HCT116 (cell line): ENCODE measurements around the gene PCDH9. TPM values are rescaled to one million over a fixed set of nuclear protein-coding genes. Genes with fewer than 3 reads are reported as not detected.

Experiments used
- ATAC-seq: fragments of 200-7000 bp; cut with Tn5 transposase; 2 replicates; pipeline ENCODE4 v1.9.1; 2020; ENCODE audit warnings: mild to moderate bottlenecking, moderate library complexity
- BruUV-seq: library from RNA; stranded (reverse); fragments of 400-500 nt; replicated peaks from 2 replicates; lab custom pipeline; 2021; lab: Mats Ljungman, UMichigan
- CTCF ChIA-PET: fragments of 300-600 bp; sonication (Branson Sonifier 250); formaldehyde crosslinking; loops from one replicate; lab custom pipeline; 2021; ENCODE audit warnings: antibody characterized with exemption; lab: Charles Lee
- POLR2A ChIA-PET: fragments of 300-600, 350-600 bp; sonication (Branson Sonifier 250); formaldehyde crosslinking; loops from one replicate; lab custom pipeline; 2021; ENCODE audit warnings: antibody characterized with exemption; lab: Charles Lee
- RAD21 ChIA-PET, 2 experiments: fragments of 300-600 bp; sonication (Branson Sonifier 250); formaldehyde crosslinking; loops; one replicate each; lab custom pipeline; 2023; ENCODE audit warnings: low total read pairs in 2 of 2; ENCODE audit not compliant: uncharacterized antibody in 2 of 2, unreplicated experiment in 2 of 2, low non-redundant PET in 1 of 2; lab: Charles Lee
- DNase-seq: peaks from one replicate; pipeline ENCODE4 v3.0.0-alpha.2; 2010; ENCODE audit warnings: low read depth, low spot score
- H2AFZ ChIP-seq: fragments of 200-600 bp; shearing (Covaris generic), sonication (generic); 2 replicates; pipeline ENCODE4 v1.6.1; 2017; ENCODE audit warnings: low read depth, mixed run types, mixed read lengths, antibody characterized with exemption, low read length; ENCODE audit not compliant: poor library complexity, severe bottlenecking
- H3K27ac ChIP-seq: 2 replicates; pipeline ENCODE4 v1.5.1; 2012; ENCODE audit warnings: low read depth, low read length
- H3K27me3 ChIP-seq: fragments of 200-600 bp; sonication (generic); 2 replicates; pipeline ENCODE4 v1.6.1; 2016; ENCODE audit warnings: mixed run types, low read length, mixed read lengths; ENCODE audit not compliant: insufficient read depth
- H3K36me3 ChIP-seq, 2 experiments: fragments of 200-500 bp in 1 of 2; fragments of 200-600 bp in 1 of 2; sonication (Bioruptor generic) in 1 of 2; sonication (generic) in 1 of 2; 2 replicates each; pipeline versions ENCODE4 v1.5.1 to v1.6.1; 2014 to 2016; ENCODE audit warnings: low read length in 2 of 2, inconsistent platforms in 1 of 2, mixed read lengths in 1 of 2, mixed run types in 1 of 2; ENCODE audit not compliant: insufficient read depth in 2 of 2, control insufficient read depth in 1 of 2
- H3K4me1 ChIP-seq, 2 experiments: fragments of 200-600 bp in 1 of 2; sonication (generic) in 1 of 2; 2 replicates each; pipeline versions ENCODE4 v1.5.1 to v1.6.1; 2012 to 2017; ENCODE audit warnings: low read length in 2 of 2, inconsistent platforms in 1 of 2, mild to moderate bottlenecking in 1 of 2, mixed read lengths in 1 of 2, mixed run types in 1 of 2, moderate library complexity in 1 of 2; ENCODE audit not compliant: insufficient read depth in 2 of 2, control insufficient read depth in 1 of 2
- H3K4me2 ChIP-seq: fragments of 200-600 bp; sonication (generic); 2 replicates; pipeline ENCODE4 v1.6.1; 2017; ENCODE audit warnings: mixed run types, low read length, mixed read lengths
- H3K4me3 ChIP-seq, 2 experiments: fragments of 200-600 bp in 1 of 2; sonication (generic) in 1 of 2; replicated peaks in 1 of 2; 2 replicates each; pipeline ENCODE4 v1.5.1; 2011 to 2016; ENCODE audit warnings: low read length in 2 of 2, control low read depth in 1 of 2, low read depth in 1 of 2, mild to moderate bottlenecking in 1 of 2, mixed read lengths in 1 of 2, mixed run types in 1 of 2
- H3K79me2 ChIP-seq: fragments of 200-600 bp; sonication (generic); 2 replicates; pipeline ENCODE4 v1.6.1; 2017; ENCODE audit warnings: mild to moderate bottlenecking, mixed run types, low read length, moderate library complexity, mixed read lengths; ENCODE audit not compliant: insufficient read depth
- H3K9ac ChIP-seq: fragments of 200-600 bp; sonication (generic); 2 replicates; pipeline ENCODE4 v1.6.1; 2016; ENCODE audit warnings: low read length, mixed read lengths
- H3K9me2 ChIP-seq: fragments of 200-600 bp; sonication (generic), shearing (Covaris generic); 2 replicates; pipeline ENCODE4 v1.6.1; 2017; ENCODE audit warnings: mixed run types, mild to moderate bottlenecking, moderate library complexity; ENCODE audit not compliant: insufficient read depth
- H3K9me3 ChIP-seq, 2 experiments: fragments of 200-500 bp in 1 of 2; fragments of 200-600 bp in 1 of 2; sonication (Bioruptor generic) in 1 of 2; sonication (generic) in 1 of 2; 2 replicates each; pipeline ENCODE4 v1.6.1; 2014 to 2017; ENCODE audit warnings: low read length in 2 of 2, mixed read lengths in 2 of 2, inconsistent platforms in 1 of 2, low read depth in 1 of 2, mild to moderate bottlenecking in 1 of 2, mixed run types in 1 of 2, moderate library complexity in 1 of 2; ENCODE audit not compliant: control insufficient read depth in 1 of 2, insufficient read depth in 1 of 2
- H4K20me1 ChIP-seq: fragments of 200-600 bp; sonication (generic), shearing (Covaris generic); 2 replicates; pipeline ENCODE4 v1.6.1; 2017; ENCODE audit warnings: mixed run types, mild to moderate bottlenecking, moderate library complexity; ENCODE audit not compliant: insufficient read depth
- CBX3 ChIP-seq: IDR thresholded peaks from 2 replicates; pipeline ENCODE4 v1.6.1; 2012; ENCODE audit warnings: low read depth
- CEBPB ChIP-seq: IDR thresholded peaks from 2 replicates; pipeline ENCODE4 v1.6.1; 2012; ENCODE audit warnings: low read depth
- ELF1 ChIP-seq: IDR thresholded peaks from 2 replicates; pipeline ENCODE4 v1.6.1; 2012; ENCODE audit warnings: low read depth, borderline replicate concordance
- EZH2 ChIP-seq: fragments of 200-600 bp; sonication (generic); IDR thresholded peaks from 2 replicates; pipeline ENCODE4 v1.6.1; 2017; ENCODE audit warnings: antibody characterized with exemption, mixed run types
- EZH2phosphoT487 ChIP-seq: fragments of 200-600 bp; IDR thresholded peaks from 2 replicates; pipeline ENCODE4 v1.6.1; 2018; ENCODE audit warnings: antibody characterized with exemption, borderline replicate concordance
- JUND ChIP-seq: IDR thresholded peaks from 2 replicates; pipeline ENCODE4 v1.6.1; 2012
- MAX ChIP-seq: IDR thresholded peaks from 2 replicates; pipeline ENCODE4 v1.6.1; 2012
- POLR2A ChIP-seq: IDR thresholded peaks from 2 replicates; pipeline ENCODE4 v1.7.0; 2011; ENCODE audit warnings: borderline replicate concordance; ENCODE audit not compliant: insufficient read depth, insufficient read length; ENCODE audit errors: extremely low read depth
- RAD21 ChIP-seq: IDR thresholded peaks from 2 replicates; pipeline ENCODE4 v1.6.1; 2012; ENCODE audit warnings: low read depth, mild to moderate bottlenecking
- SIN3A ChIP-seq: IDR thresholded peaks from 2 replicates; pipeline ENCODE4 v1.6.1; 2012; ENCODE audit warnings: low read depth
- SP1 ChIP-seq: IDR thresholded peaks from 2 replicates; pipeline ENCODE4 v1.6.1; 2012; ENCODE audit warnings: low read depth
- SRF ChIP-seq: IDR thresholded peaks from 2 replicates; pipeline ENCODE4 v1.6.1; 2012; ENCODE audit warnings: low read depth
- TCF7L2 ChIP-seq: IDR thresholded peaks from 2 replicates; pipeline ENCODE4 v1.7.0; 2011; ENCODE audit warnings: borderline replicate concordance, inconsistent platforms; ENCODE audit not compliant: insufficient read depth, insufficient read length; ENCODE audit errors: extremely low read depth
- ZBTB33 ChIP-seq: IDR thresholded peaks from 2 replicates; pipeline ENCODE4 v1.6.1; 2011; ENCODE audit warnings: mild to moderate bottlenecking, low read length, moderate library complexity; ENCODE audit not compliant: insufficient replicate concordance; ENCODE audit errors: extremely low read depth
- ZFX ChIP-seq: fragments of 450-650 bp; IDR thresholded peaks from 2 replicates; pipeline ENCODE4 v1.6.1; 2017
- intact Hi-C: fragments of 100-400 bp; cut with micrococcal nuclease; formaldehyde crosslinking; loops from 2 replicates; pipeline ENCODE4 v1.10.0; 2022
- total RNA-seq: library from RNA; stranded (reverse); gene quantifications from one replicate; pipeline ENCODE4 v1.2.1, GENCODE V29; 2021; ENCODE audit not compliant: unreplicated experiment
- TF ChIP-seq, protein P1 (sequence below): IDR thresholded peaks from 2 replicates; pipeline ENCODE4 v1.6.1; 2012
- TF ChIP-seq, protein P2 (sequence below), 3 experiments: fragments of 200-600 bp in 1 of 3; sonication (generic) in 1 of 3; IDR thresholded peaks in 2 of 3; conservative IDR thresholded peaks in 1 of 3; 2 replicates each; pipeline ENCODE4 v1.5.1; 2012 to 2017; ENCODE audit warnings: low read depth in 2 of 3, low read length in 2 of 3, antibody characterized with exemption in 1 of 3, borderline replicate concordance in 1 of 3, control low read depth in 1 of 3, mild to moderate bottlenecking in 1 of 3, mixed read lengths in 1 of 3, mixed run types in 1 of 3, moderate library complexity in 1 of 3; ENCODE audit not compliant: insufficient read depth in 1 of 3

The PCDH9 gene
- total RNA-seq, 1 experiment from 2014 or later: 0.02 TPM

GRCh38 chr13:66322193-66322740, 907.9 kb downstream of the PCDH9 start:
- Histone ChIP-seq H3K27me3 (no peaks in the 10 kb centered on the region), H3K9ac (no peak overlapping the region), H3K79me2 (no peaks in the 10 kb centered on the region), H2AFZ (no peak overlapping the region), H3K27ac (no peak overlapping the region), H3K4me2 (no peak overlapping the region), H3K4me3 (no peak overlapping the region), H3K9me2 (no peaks in the 10 kb centered on the region), H3K4me1 (no peaks in the 10 kb centered on the region), H3K9me3 (no peaks in the 10 kb centered on the region), H3K36me3 (no peaks in the 10 kb centered on the region), H4K20me1 (no peaks in the 10 kb centered on the region)
- DNase-seq: no peak
- ChIA-PET RAD21 (interaction anchor here in 1 of 2 experiments (0.8 kb wide), 1 partner anchor 81 kb away, joined by 3 read pairs; no protein-coding TSS in a partner anchor), CTCF (no interaction called here), POLR2A (no interaction called here)
- intact Hi-C loops: no loop called here
- no TSS peak for BruUV-seq
- ATAC-seq: no peak
- TF ChIP-seq RAD21 (no peak), POLR2A (no peak), EZH2phosphoT487 (no peak), CEBPB (no peak), JUND (no peak), SRF (no peak), CBX3 (no peak), MAX (no peak), ZFX (no peak), SP1 (no peak), EZH2 (no peak), TCF7L2 (no peak), ELF1 (no peak), ZBTB33 (no peak), SIN3A (no peak)
- TF ChIP-seq, protein P1, sequence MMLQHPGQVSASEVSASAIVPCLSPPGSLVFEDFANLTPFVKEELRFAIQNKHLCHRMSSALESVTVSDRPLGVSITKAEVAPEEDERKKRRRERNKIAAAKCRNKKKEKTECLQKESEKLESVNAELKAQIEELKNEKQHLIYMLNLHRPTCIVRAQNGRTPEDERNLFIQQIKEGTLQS: no peak
- TF ChIP-seq, protein P2, sequence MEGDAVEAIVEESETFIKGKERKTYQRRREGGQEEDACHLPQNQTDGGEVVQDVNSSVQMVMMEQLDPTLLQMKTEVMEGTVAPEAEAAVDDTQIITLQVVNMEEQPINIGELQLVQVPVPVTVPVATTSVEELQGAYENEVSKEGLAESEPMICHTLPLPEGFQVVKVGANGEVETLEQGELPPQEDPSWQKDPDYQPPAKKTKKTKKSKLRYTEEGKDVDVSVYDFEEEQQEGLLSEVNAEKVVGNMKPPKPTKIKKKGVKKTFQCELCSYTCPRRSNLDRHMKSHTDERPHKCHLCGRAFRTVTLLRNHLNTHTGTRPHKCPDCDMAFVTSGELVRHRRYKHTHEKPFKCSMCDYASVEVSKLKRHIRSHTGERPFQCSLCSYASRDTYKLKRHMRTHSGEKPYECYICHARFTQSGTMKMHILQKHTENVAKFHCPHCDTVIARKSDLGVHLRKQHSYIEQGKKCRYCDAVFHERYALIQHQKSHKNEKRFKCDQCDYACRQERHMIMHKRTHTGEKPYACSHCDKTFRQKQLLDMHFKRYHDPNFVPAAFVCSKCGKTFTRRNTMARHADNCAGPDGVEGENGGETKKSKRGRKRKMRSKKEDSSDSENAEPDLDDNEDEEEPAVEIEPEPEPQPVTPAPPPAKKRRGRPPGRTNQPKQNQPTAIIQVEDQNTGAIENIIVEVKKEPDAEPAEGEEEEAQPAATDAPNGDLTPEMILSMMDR (IDR thresholded peaks at IDR 0.05 in 2 of 3, conservative IDR thresholded peaks at IDR 0.05 in 1 of 3; ENCODE audit: borderline replicate concordance in 1 of 3, insufficient read depth in 1 of 3, low read depth in 2 of 3, low read length in 2 of 3): no peak
